Endothelial cell of umbilical vein (primary cell): ENCODE measurements around the gene SLAMF8. TPM values are rescaled to one million over a fixed set of nuclear protein-coding genes. Genes with fewer than 3 reads are reported as not detected.

Source experiments
- BruUV-seq: library from RNA; stranded (reverse); fragments of 400-500 nt; replicated peaks from 2 replicates; lab custom pipeline; 2021; lab: Mats Ljungman, UMichigan
- CTCF ChIA-PET: fragments of 300-600, 350-600 bp; sonication (Branson Sonifier 250); formaldehyde crosslinking; loops from one replicate; lab custom pipeline; 2021; ENCODE audit warnings: antibody characterized with exemption, inconsistent platforms; lab: Charles Lee
- POLR2A ChIA-PET: fragments of 300-600, 350-600 bp; sonication (Branson Sonifier 250); formaldehyde crosslinking; loops from one replicate; lab custom pipeline; 2021; ENCODE audit warnings: antibody characterized with exemption, inconsistent platforms; lab: Charles Lee
- DNase-seq: peaks from one replicate; pipeline ENCODE4 v3.0.0-alpha.2; 2011; ENCODE audit warnings: low read depth, low spot score
- FAIRE-seq: peaks from 2 replicates; lab custom pipeline; 2011; peaks lifted over from hg19 to GRCh38; lab: Jason Lieb, UNC
- H2AFZ ChIP-seq: 2 replicates; pipeline ENCODE4 v1.6.0; 2012; ENCODE audit warnings: low read depth, low read length, control low read depth, inconsistent platforms
- H3K27ac ChIP-seq: 2 replicates; pipeline ENCODE4 v1.5.1; 2011; ENCODE audit warnings: low read depth, mild to moderate bottlenecking, control low read depth, low read length, moderate library complexity; ENCODE audit not compliant: insufficient read depth
- H3K27me3 ChIP-seq, 2 experiments: 2 replicates each; pipeline versions ENCODE4 v1.6.0 to v1.6.1; 2011; ENCODE audit warnings: low read length in 2 of 2, mixed read lengths in 1 of 2; ENCODE audit not compliant: control insufficient read depth in 2 of 2, insufficient read depth in 2 of 2
- H3K36me3 ChIP-seq, 2 experiments: 2 replicates in 1 of 2; 3 replicates in 1 of 2; pipeline ENCODE4 v1.5.1; 2011; ENCODE audit warnings: low read length in 2 of 2, mild to moderate bottlenecking in 1 of 2, moderate library complexity in 1 of 2; ENCODE audit not compliant: control insufficient read depth in 2 of 2, insufficient read depth in 2 of 2; ENCODE audit errors: extremely low read depth in 1 of 2
- H3K4me1 ChIP-seq: 3 replicates; pipeline ENCODE4 v1.5.1; 2011; ENCODE audit warnings: mild to moderate bottlenecking, low read length; ENCODE audit not compliant: control insufficient read depth, insufficient read depth; ENCODE audit errors: extremely low read depth
- H3K4me2 ChIP-seq: 2 replicates; pipeline ENCODE4 v1.6.1; 2011; ENCODE audit warnings: low read length, control low read depth, mixed read lengths; ENCODE audit not compliant: insufficient read depth
- H3K4me3 ChIP-seq, 3 experiments: fragments of 200-600 bp in 1 of 3; sonication (generic), shearing (Covaris generic) in 1 of 3; replicated peaks in 1 of 3; 2 replicates each; pipeline ENCODE4 v1.5.1; 2011 to 2016; ENCODE audit warnings: control low read depth in 3 of 3, low read length in 3 of 3, mild to moderate bottlenecking in 2 of 3, inconsistent platforms in 1 of 3, low read depth in 1 of 3, moderate library complexity in 1 of 3; ENCODE audit not compliant: insufficient read depth in 1 of 3
- H3K79me2 ChIP-seq: 2 replicates; pipeline ENCODE4 v1.6.0; 2012; ENCODE audit warnings: low read length, inconsistent platforms; ENCODE audit not compliant: control insufficient read depth, insufficient read depth
- H3K9ac ChIP-seq: replicated peaks from 2 replicates; pipeline ENCODE3; 2011; ENCODE audit warnings: low read length, control low read depth; ENCODE audit not compliant: insufficient read depth; ENCODE audit errors: extremely low read depth
- H3K9me1 ChIP-seq: replicated peaks from 3 replicates; pipeline ENCODE4 v1.6.0; 2011; ENCODE audit warnings: mild to moderate bottlenecking, low read length; ENCODE audit not compliant: control insufficient read depth, insufficient read depth; ENCODE audit errors: extremely low read depth
- H3K9me3 ChIP-seq: replicated peaks from 2 replicates; pipeline ENCODE4 v1.5.1; 2012; ENCODE audit warnings: low read length, inconsistent platforms; ENCODE audit not compliant: control insufficient read depth, insufficient read depth
- H4K20me1 ChIP-seq: replicated peaks from 2 replicates; pipeline ENCODE3; 2011; ENCODE audit warnings: mild to moderate bottlenecking, low read length; ENCODE audit not compliant: control insufficient read depth, insufficient read depth; ENCODE audit errors: extremely low read depth
- EZH2 ChIP-seq: IDR thresholded peaks from 2 replicates; pipeline ENCODE4 v1.6.1; 2012; ENCODE audit warnings: borderline replicate concordance, low read depth, mild to moderate bottlenecking, moderate library complexity, low read length, inconsistent platforms; ENCODE audit not compliant: severe bottlenecking
- FOS ChIP-seq: IDR thresholded peaks from 2 replicates; pipeline ENCODE4 v1.6.1; 2011; ENCODE audit warnings: mild to moderate bottlenecking, low read length, moderate library complexity, borderline replicate concordance; ENCODE audit not compliant: insufficient read depth
- GATA2 ChIP-seq: IDR thresholded peaks from 2 replicates; pipeline ENCODE4 v1.7.0; 2011; ENCODE audit warnings: low read depth, mild to moderate bottlenecking, moderate library complexity, mixed read lengths, low read length; ENCODE audit not compliant: insufficient read length, insufficient read depth
- JUN ChIP-seq: IDR thresholded peaks from 2 replicates; pipeline ENCODE4 v1.6.1; 2011; ENCODE audit warnings: borderline replicate concordance, low read depth; ENCODE audit not compliant: insufficient read length, insufficient read depth
- MYC ChIP-seq: IDR thresholded peaks from one replicate; pipeline ENCODE4 v1.6.1; 2011; ENCODE audit warnings: mild to moderate bottlenecking, low read depth, low read length
- POLR2A ChIP-seq: IDR thresholded peaks from 2 replicates; pipeline ENCODE4 v1.6.1; 2012; ENCODE audit warnings: low read depth, mild to moderate bottlenecking, control low read depth, low read length
- POLR2AphosphoS5 ChIP-seq: IDR thresholded peaks from 2 replicates; pipeline ENCODE4 v1.6.1; 2012; ENCODE audit warnings: low read depth, mild to moderate bottlenecking, control low read depth, low read length, moderate library complexity; ENCODE audit not compliant: insufficient read depth
- dilution Hi-C: fragments of 300-500 bp; cut with MboI; formaldehyde crosslinking; loops from one replicate; pipeline ENCODE4 v1.15.0; 2019; ENCODE audit warnings: low sequenced_read_pairs; ENCODE audit not compliant: extremely low pct_ligation_motif_present
- intact Hi-C: fragments of 100-400 bp; cut with micrococcal nuclease; formaldehyde crosslinking; loops from one replicate; pipeline ENCODE4 v1.10.0; 2022
- polyA plus RNA-seq, 4 experiments: library from polyadenylated mRNA; depleted of rRNA in 3 of 4; stranded (reverse) in 3 of 4; unstranded in 1 of 4; fragments of >200 nt; gene quantifications; 2 replicates each; pipeline versions ENCODE4 v1.2.1 to v1.2.3, GENCODE V29; 2011 to 2012; ENCODE audit warnings: missing spikeins in 1 of 4
- total RNA-seq: library from RNA; stranded (reverse); gene quantifications from 2 replicates; pipeline ENCODE4 v1.2.3, GENCODE V29; 2021
- TF ChIP-seq, protein P1 (sequence below): IDR thresholded peaks from 2 replicates; pipeline ENCODE4 v1.6.1; 2011; ENCODE audit not compliant: insufficient read depth, insufficient read length
- TF ChIP-seq, protein P2 (sequence below), 2 donors: IDR thresholded peaks; 1 replicate in 1 of 2; 2 replicates in 1 of 2; pipeline ENCODE4 v1.5.1; 2011; ENCODE audit warnings: low read length in 2 of 2, mild to moderate bottlenecking in 2 of 2, moderate library complexity in 2 of 2, control low read depth in 1 of 2, inconsistent platforms in 1 of 2, low read depth in 1 of 2; ENCODE audit not compliant: insufficient read depth in 1 of 2; ENCODE audit errors: extremely low read depth in 1 of 2

Gene SLAMF8
- total and polyA plus RNA-seq, 2 donors (not counting 3 experiments of a cell fraction or from before 2014, with no cell fraction given) = not detected

DNA sequence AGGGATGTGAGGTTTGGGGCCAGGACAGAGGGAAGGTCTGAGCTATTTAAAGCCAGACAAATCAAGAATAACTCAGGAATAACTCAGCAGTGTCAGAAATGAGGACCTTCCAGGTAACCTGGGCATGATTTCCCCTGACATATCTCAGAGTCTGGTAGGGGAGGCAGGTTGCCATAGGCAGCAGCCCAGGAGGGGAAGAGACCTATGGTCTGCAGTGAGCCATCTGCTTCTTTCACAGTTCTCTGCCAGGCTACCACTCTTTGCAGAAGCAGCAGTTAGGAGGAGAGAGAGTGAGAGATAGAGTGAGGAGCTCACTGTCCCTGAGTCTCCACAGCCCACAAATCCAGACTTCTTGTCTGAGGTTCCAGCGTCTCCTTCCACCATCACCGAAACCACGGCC lies 42.1 kb downstream of the SLAMF8 start:
- H4K20me1 ChIP-seq = no peaks in the 10 kb centered on the region
- DNase-seq (no peak), FAIRE-seq (no peak)
- POLR2A ChIA-PET = no interaction called here
- no peak overlapping the region for H3K27ac ChIP-seq
- H3K36me3 ChIP-seq = no peaks in the 10 kb centered on the region
- H3K27me3 ChIP-seq = no peaks in the 10 kb centered on the region
- TF ChIP-seq POLR2AphosphoS5 (no peak), MYC (no peak), EZH2 (no peak), JUN (no peak), FOS (no peak), GATA2 (no peak), POLR2A (no peak)
- TF ChIP-seq, protein P1, sequence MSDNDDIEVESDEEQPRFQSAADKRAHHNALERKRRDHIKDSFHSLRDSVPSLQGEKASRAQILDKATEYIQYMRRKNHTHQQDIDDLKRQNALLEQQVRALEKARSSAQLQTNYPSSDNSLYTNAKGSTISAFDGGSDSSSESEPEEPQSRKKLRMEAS = no peak
- TF ChIP-seq, protein P2, sequence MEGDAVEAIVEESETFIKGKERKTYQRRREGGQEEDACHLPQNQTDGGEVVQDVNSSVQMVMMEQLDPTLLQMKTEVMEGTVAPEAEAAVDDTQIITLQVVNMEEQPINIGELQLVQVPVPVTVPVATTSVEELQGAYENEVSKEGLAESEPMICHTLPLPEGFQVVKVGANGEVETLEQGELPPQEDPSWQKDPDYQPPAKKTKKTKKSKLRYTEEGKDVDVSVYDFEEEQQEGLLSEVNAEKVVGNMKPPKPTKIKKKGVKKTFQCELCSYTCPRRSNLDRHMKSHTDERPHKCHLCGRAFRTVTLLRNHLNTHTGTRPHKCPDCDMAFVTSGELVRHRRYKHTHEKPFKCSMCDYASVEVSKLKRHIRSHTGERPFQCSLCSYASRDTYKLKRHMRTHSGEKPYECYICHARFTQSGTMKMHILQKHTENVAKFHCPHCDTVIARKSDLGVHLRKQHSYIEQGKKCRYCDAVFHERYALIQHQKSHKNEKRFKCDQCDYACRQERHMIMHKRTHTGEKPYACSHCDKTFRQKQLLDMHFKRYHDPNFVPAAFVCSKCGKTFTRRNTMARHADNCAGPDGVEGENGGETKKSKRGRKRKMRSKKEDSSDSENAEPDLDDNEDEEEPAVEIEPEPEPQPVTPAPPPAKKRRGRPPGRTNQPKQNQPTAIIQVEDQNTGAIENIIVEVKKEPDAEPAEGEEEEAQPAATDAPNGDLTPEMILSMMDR (IDR thresholded peaks at IDR 0.05; ENCODE audit: extremely low read depth in 1 of 2, insufficient read depth in 1 of 2, low read depth in 1 of 2, low read length in 2 of 2) = no peak
- H3K4me2 ChIP-seq = no peak overlapping the region
- no peak overlapping the region for H3K4me3 ChIP-seq
- dilution Hi-C loops = no loop called here
- CTCF ChIA-PET = interaction anchor here (0.6 to 3.8 kb wide), 7 partner anchors 15 to 79 kb away, joined by 3 to 14 read pairs (median 4); no protein-coding TSS in a partner anchor
- H3K9me3 ChIP-seq = no peaks in the 10 kb centered on the region
- H2AFZ ChIP-seq = no peak overlapping the region
- no peaks in the 10 kb centered on the region for H3K9me1 ChIP-seq
- no peaks in the 10 kb centered on the region for H3K79me2 ChIP-seq
- H3K9ac ChIP-seq = no peak overlapping the region
- H3K4me1 ChIP-seq = no peaks in the 10 kb centered on the region
- no TSS peak for BruUV-seq
- intact Hi-C loops = no loop called here
